Activated CD8-positive, alpha-beta T cell treated with anti-CD3 and anti-CD28 coated beads for 36 hours (primary cell): ENCODE data around the gene RAB40AL. TPM values are rescaled to one million over a fixed set of nuclear protein-coding genes. Genes with fewer than 3 reads are reported as not detected.
A peak's percentile ranks its signal among the peaks of the same experiment; 100 is the strongest.
"Not testable (repeated sequence)": the region's sequence is repeated elsewhere in the genome, so short reads cannot be mapped to it uniquely, and the experiment has no call there.

Source experiments
- ATAC-seq: fragments of 200-7000 bp; cut with Tn5 transposase; one replicate; pipeline ENCODE4 v1.10.0; 2021; ENCODE audit warnings: mild to moderate bottlenecking, moderate library complexity
- CTCF ChIA-PET: fragments of 350-600 bp; sonication (Branson Sonifier 250); formaldehyde crosslinking; loops from one replicate; lab custom pipeline; 2021; ENCODE audit warnings: antibody characterized with exemption; lab: Charles Lee
- POLR2A ChIA-PET: fragments of 350-600 bp; sonication (Branson Sonifier 250); formaldehyde crosslinking; loops from one replicate; lab custom pipeline; 2021; ENCODE audit warnings: antibody characterized with exemption; lab: Charles Lee
- DNase-seq: peaks from one replicate; pipeline ENCODE4 v3.0.0-alpha.2; 2020
- H3K27ac Mint-ChIP-seq: one replicate; pipeline ENCODE4 v1.8.0; 2021; ENCODE audit warnings: mild to moderate bottlenecking, mixed read lengths
- H3K27me3 Mint-ChIP-seq: one replicate; pipeline ENCODE4 v1.8.0; 2021; ENCODE audit warnings: mixed read lengths
- H3K36me3 Mint-ChIP-seq: one replicate; pipeline ENCODE4 v1.8.0; 2021; ENCODE audit warnings: low read depth, mixed read lengths
- H3K4me1 Mint-ChIP-seq: one replicate; pipeline ENCODE4 v1.8.0; 2021; ENCODE audit warnings: low read depth, mixed read lengths
- H3K4me3 Mint-ChIP-seq: one replicate; pipeline ENCODE4 v1.8.0; 2021; ENCODE audit warnings: mild to moderate bottlenecking, moderate library complexity, mixed read lengths
- H3K9me3 Mint-ChIP-seq: one replicate; pipeline ENCODE4 v1.8.0; 2021; ENCODE audit warnings: mixed read lengths
- intact Hi-C: fragments of 100-400 bp; cut with micrococcal nuclease; formaldehyde crosslinking; loops from one replicate; pipeline ENCODE4 v1.10.0; 2022
- total RNA-seq, 2 experiments: library from RNA; stranded (reverse); gene quantifications; one replicate each; pipeline ENCODE4 v1.2.3, GENCODE V29; 2021
- TF ChIP-seq, protein P1 (sequence below): fragments of 200-600 bp; IDR thresholded peaks from one replicate; pipeline ENCODE4 v1.8.0; 2022; ENCODE audit warnings: antibody characterized with exemption, mild to moderate bottlenecking

RAB40AL gene, protein sequence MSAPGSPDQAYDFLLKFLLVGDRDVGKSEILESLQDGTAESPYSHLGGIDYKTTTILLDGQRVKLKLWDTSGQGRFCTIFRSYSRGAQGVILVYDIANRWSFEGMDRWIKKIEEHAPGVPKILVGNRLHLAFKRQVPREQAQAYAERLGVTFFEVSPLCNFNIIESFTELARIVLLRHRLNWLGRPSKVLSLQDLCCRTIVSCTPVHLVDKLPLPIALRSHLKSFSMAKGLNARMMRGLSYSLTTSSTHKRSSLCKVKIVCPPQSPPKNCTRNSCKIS
- not detected for total RNA-seq

DNA sequence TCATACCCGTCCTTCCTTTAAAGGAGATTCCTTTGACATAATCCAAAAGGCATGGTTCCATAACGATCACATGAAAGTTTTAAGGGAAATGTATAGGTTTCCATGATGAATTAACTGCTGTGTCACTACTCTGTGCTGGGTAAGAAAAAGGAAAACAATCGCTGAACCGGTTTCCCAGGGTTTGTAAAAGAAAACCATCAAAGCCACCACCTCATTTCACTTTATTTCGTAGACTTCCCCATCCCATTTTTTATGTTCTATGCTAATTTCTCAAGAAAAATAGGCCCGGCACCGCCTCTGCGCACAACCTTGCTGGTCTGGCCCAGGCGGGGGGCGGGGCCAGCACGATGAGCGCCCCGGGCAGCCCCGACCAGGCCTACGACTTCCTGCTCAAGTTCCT, at the start of gene RAB40AL:
Gene RAB40AL, plus strand, starts transcription at position 301 of the 400 bp plus-strand sequence. Its CDS starts 47 bp downstream, at position 348.
- H3K36me3 Mint-ChIP-seq, H3K4me3 Mint-ChIP-seq, intact Hi-C loops, ATAC-seq, H3K4me1 Mint-ChIP-seq, POLR2A ChIA-PET, H3K27ac Mint-ChIP-seq, DNase-seq, H3K27me3 Mint-ChIP-seq, H3K9me3 Mint-ChIP-seq: not testable (repeated sequence)
- CTCF ChIA-PET: interaction anchor here (1.5 kb wide), 1 partner anchor 10 kb away, joined by 4 read pairs; no protein-coding TSS in a partner anchor

DNA sequence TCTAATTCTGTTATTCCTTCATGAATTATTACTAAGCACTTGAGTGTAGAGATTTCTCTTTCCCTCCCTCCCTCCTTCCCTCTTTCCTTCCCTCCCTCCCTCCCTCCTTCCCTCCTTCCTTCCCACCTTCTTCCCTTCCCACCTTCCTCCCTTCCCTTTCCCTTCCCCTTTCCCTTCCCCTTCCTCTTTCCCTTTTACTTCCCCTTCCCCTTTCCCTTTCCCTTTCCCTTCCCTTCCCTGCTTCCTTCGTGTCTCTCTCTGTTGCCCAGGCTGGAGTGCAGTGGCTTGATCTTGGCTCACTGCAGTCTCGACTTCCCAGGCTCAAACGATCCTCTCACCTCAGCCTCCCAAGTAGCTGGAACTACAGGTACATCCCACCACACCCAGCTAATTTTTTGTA, 49.4 kb upstream of the RAB40AL start:
- ChIA-PET CTCF (interaction anchor here (1.4 kb wide), 1 partner anchor 13 kb away, joined by 8 read pairs; no protein-coding TSS in a partner anchor), POLR2A (no interaction called here)
- TF ChIP-seq, protein P1, sequence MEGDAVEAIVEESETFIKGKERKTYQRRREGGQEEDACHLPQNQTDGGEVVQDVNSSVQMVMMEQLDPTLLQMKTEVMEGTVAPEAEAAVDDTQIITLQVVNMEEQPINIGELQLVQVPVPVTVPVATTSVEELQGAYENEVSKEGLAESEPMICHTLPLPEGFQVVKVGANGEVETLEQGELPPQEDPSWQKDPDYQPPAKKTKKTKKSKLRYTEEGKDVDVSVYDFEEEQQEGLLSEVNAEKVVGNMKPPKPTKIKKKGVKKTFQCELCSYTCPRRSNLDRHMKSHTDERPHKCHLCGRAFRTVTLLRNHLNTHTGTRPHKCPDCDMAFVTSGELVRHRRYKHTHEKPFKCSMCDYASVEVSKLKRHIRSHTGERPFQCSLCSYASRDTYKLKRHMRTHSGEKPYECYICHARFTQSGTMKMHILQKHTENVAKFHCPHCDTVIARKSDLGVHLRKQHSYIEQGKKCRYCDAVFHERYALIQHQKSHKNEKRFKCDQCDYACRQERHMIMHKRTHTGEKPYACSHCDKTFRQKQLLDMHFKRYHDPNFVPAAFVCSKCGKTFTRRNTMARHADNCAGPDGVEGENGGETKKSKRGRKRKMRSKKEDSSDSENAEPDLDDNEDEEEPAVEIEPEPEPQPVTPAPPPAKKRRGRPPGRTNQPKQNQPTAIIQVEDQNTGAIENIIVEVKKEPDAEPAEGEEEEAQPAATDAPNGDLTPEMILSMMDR: no peak
- H3K4me3 Mint-ChIP-seq: no peak overlapping the region
- intact Hi-C loops: no loop called here
- no peaks in the 10 kb centered on the region for H3K27me3 Mint-ChIP-seq
- no peaks in the 10 kb centered on the region for H3K9me3 Mint-ChIP-seq
- H3K27ac Mint-ChIP-seq: no peak overlapping the region
- DNase-seq: no peak
- no peak for ATAC-seq
- H3K4me1 Mint-ChIP-seq: no peaks in the 10 kb centered on the region
- H3K36me3 Mint-ChIP-seq: peaks cover 5% of the 10 kb centered on the region

DNA sequence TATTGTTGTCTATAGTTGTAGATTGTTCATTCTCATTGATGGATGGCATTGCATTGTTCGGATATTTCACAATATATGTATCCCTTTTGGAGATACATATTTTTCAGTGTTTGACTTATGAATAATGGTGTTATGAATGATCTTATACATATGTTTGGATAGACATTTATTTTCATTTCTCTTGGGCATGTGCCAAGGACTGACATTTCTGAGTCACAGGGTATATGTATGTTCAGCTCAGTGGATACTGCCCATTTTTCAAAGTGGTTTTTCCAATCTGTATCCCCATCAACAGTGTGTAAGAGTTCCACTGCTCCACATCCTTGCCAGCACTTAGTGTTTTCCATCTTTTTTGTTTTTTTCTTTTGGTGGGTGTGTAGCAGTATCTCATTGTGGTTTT, 45.0 kb upstream of the RAB40AL start:
- peaks cover 5% of the 10 kb centered on the region for H3K36me3 Mint-ChIP-seq
- ChIA-PET CTCF (no interaction called here), POLR2A (no interaction called here)
- TF ChIP-seq, protein P1: no peak
- H3K4me1 Mint-ChIP-seq: no peaks in the 10 kb centered on the region
- ATAC-seq (no peak), DNase-seq (no peak)
- no peaks in the 10 kb centered on the region for H3K9me3 Mint-ChIP-seq
- intact Hi-C loops: no loop called here
- H3K27ac Mint-ChIP-seq: no peak overlapping the region
- no peaks in the 10 kb centered on the region for H3K27me3 Mint-ChIP-seq
- no peak overlapping the region for H3K4me3 Mint-ChIP-seq

DNA sequence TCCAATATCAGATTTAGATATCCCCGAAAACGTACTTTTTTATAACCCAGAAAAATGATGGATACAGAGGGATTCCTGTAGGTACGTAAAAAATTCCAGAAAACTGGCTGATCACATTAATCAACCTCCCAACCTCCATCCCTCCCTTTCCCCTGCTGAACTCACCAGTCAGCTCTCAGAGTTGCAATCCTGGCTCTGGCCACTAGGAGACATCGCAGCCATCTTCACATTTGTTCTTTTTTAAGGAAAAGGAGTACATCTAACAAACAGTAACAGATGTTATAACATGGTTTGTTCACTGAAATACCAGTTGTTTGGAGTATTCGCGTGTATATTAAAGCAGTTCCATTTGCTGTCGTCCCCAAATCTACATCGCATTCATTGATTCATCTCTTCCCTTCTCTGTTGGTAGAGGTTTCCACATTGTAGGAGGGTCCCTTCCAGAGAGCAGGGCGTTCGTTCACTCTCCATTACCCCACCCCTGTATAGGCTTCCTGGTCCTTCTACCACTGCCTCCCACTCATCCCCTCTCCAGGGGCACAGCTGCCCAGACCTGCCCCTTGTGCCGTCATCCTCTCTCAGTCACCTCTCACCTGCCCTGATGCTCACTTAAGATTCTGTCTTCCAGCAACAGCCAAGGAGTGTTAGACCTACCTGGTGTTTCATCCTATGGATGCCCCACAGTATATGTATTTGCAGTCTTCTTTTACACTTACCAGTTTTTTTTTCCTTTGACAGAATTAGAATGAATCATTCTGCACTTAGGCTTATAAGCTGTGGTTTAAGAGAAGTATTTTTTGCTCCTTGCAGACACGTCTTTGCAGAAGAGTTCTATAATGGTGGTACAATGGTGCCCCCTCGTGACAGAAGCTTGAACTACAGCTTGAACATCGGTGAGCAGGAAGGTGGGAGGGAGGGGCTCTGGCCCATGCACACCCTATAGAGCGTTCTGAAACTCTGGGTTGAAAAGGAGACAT, 36.8 kb upstream of the RAB40AL start:
- ChIA-PET POLR2A (no interaction called here), CTCF (interaction anchor here (0.6 to 2.0 kb wide), 15 partner anchors 10 to 1208 kb away, joined by 3 to 10 read pairs (median 4); no protein-coding TSS in a partner anchor)
- Mint-ChIP-seq H3K4me3 (no peak overlapping the region), H3K4me1 (peaks cover 8% of the 10 kb centered on the region), H3K36me3 (peaks cover 7% of the 10 kb centered on the region), H3K27ac (no peak overlapping the region), H3K27me3 (no peaks in the 10 kb centered on the region), H3K9me3 (no peaks in the 10 kb centered on the region)
- intact Hi-C loops: no loop called here
- DNase-seq (peak; percentile 86), ATAC-seq (peak; percentile 85)
- TF ChIP-seq, protein P1: peak; percentile 45

DNA sequence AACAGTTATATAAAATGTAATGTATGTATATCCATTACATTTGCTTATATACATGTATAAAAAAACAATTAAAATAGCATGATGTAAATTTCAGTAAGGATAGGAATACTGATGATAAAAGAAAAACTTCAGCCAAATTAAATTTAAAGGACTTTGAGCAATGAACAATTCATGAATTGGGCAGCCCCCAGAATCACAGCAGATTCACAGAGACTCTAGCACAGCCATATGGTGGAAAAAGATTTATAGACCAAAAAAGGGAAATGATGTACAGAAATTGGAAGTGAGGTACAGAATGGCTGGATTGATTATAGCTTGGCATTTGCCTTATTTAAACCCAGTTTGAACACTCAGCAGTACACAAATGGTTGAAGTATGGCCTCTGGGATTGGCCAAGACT, 34.7 kb upstream of the RAB40AL start:
- Mint-ChIP-seq H3K36me3 (peaks cover 7% of the 10 kb centered on the region), H3K4me1 (peaks cover 8% of the 10 kb centered on the region), H3K9me3 (no peaks in the 10 kb centered on the region), H3K27ac (no peak overlapping the region), H3K4me3 (no peak overlapping the region), H3K27me3 (no peaks in the 10 kb centered on the region)
- TF ChIP-seq, protein P1: no peak
- no peak for DNase-seq
- ChIA-PET CTCF (no interaction called here), POLR2A (no interaction called here)
- intact Hi-C loops: no loop called here
- no peak for ATAC-seq
